BLaER1 treated with 17β-estradiol and CSF1 and Interleukin-3, amounts not matched to agents 10 nM and 100 nM (cell line): ENCODE measurements around the gene KRTAP1-3.
"Not testable (repeated sequence)": the region's sequence is repeated elsewhere in the genome, so short reads cannot be mapped to it uniquely, and the experiment has no call there.

ENCODE experiments used
- H3K27ac ChIP-seq, 11 experiments: shearing (Covaris generic); formaldehyde crosslinking; 2 replicates each; pipeline ENCODE4 v1.8.1; 2022
- H3K27me3 ChIP-seq, 11 experiments: shearing (Covaris generic); formaldehyde crosslinking; 2 replicates each; pipeline ENCODE4 v1.8.1; 2022
- H3K36me3 ChIP-seq, 11 experiments: shearing (Covaris generic); formaldehyde crosslinking; 2 replicates each; pipeline ENCODE4 v1.8.1; 2022
- H3K4me1 ChIP-seq, 10 experiments: shearing (Covaris generic); formaldehyde crosslinking; 2 replicates each; pipeline ENCODE4 v1.8.1; 2022
- H3K4me2 ChIP-seq, 11 experiments: shearing (Covaris generic); formaldehyde crosslinking; 2 replicates each; pipeline ENCODE4 v1.8.1; 2022
- H3K4me3 ChIP-seq, 10 experiments: shearing (Covaris generic); formaldehyde crosslinking; 2 replicates each; pipeline ENCODE4 v1.8.1; 2022
- H3K9ac ChIP-seq, 11 experiments: shearing (Covaris generic); formaldehyde crosslinking; 2 replicates each; pipeline ENCODE4 v1.8.1; 2022
- H3K9me3 ChIP-seq, 11 experiments: shearing (Covaris generic); formaldehyde crosslinking; replicated peaks in 1 of 11; 2 replicates each; pipeline ENCODE4 v1.8.1; 2022
- H4K20me1 ChIP-seq, 11 experiments: shearing (Covaris generic); formaldehyde crosslinking; 2 replicates each; pipeline ENCODE4 v1.8.1; 2022
- Cebpa-rat ChIP-seq, 11 experiments: shearing (Covaris generic); IDR thresholded peaks; 2 replicates each; pipeline ENCODE4 v1.8.1; 2022

The KRTAP1-3 gene

DNA sequence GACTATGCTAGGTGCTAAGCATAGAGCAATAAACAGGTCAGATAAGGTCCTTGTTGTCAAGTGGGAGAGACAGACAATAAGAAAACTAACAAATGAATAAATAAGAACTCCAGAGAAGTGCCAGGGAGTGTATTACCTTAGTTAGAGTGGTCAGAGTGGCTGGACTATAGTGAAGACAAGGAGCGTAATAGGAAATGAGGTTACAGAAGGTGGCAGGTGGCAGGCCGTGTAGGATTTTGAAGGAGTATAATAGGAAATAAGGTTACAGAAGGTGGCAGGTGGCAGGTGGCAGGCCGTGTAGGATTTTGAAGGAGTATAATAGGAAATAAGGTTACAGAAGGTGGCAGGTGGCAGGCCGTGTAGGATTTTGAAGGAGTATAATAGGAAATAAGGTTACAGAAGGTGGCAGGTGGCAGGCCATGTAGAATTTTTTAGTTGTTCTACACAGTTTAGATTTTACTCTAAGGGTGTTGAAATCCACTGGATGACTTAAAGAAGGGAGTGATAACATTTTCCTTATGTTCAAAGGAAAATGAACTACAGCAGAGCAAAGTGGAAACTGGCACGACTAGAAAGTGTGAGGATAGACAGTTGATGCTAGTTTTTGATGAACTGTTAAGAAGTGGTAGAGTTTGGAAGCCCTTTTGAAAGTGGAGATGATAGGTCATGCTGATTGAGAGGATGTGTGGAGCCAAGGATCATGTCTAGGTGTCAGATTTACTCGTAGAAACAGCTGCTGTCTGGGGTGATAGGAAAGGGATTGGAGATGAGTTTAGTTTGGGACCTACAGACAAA is 22.2 kb downstream of the KRTAP1-3 start:
- Histone ChIP-seq H3K4me3 (no peak overlapping the region), H3K4me2 (no peak overlapping the region), H3K27ac (no peak overlapping the region), H3K9ac (no peak overlapping the region), H4K20me1 (no peaks in the 10 kb centered on the region), H3K27me3 (no peaks in the 10 kb centered on the region), H3K4me1 (no peaks in the 10 kb centered on the region), H3K36me3 (no peaks in the 10 kb centered on the region), H3K9me3 (no peaks in the 10 kb centered on the region)
- TF ChIP-seq Cebpa-rat (IDR thresholded peaks at IDR 0.05), result no peak

DNA sequence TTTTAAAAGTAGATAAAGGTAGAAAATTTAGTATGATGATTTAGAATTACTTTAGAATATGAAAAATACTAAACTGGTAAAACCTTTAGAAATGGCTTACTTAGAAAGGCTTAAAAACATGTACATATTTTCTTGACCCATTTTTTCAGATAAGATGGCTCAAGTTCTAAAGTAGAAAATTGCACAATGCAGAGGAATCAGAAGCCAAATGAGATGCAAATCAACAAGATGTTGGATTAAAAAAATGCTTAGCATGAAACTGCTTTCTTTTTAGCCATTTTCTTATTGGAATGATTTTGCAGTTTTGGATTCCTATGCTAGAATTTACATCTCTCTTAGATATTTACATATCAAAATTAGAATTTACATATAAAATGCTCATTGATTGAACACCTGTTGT is 24.2 kb downstream of the KRTAP1-3 start:
- TF ChIP-seq Cebpa-rat (IDR thresholded peaks at IDR 0.05), result no peak

DNA sequence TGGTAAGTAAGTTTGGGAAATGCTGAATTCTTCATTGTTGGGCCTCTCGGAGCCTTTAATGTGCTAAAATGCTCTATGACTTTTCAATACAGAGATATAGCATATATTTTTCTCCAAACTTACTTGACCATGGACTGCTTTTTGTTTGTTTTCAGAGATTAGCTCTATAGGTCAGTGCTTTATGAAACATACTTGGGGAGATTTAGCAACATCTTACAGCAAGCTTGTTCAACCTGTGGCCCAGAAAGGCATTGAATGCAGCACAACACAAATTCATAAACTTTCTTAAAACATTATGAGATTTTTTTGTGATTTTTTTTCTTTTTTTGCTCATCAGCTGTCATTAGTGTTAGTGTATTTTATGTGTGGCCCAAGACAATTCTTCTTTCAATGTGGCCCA is 24.7 kb downstream of the KRTAP1-3 start:
- H3K4me1 ChIP-seq, result no peaks in the 10 kb centered on the region
- no peak overlapping the region for H3K4me3 ChIP-seq
- H3K27me3 ChIP-seq, result no peaks in the 10 kb centered on the region
- H3K9ac ChIP-seq, result no peak overlapping the region
- no peaks in the 10 kb centered on the region for H3K36me3 ChIP-seq
- TF ChIP-seq Cebpa-rat (IDR thresholded peaks at IDR 0.05), result no peak
- H3K27ac ChIP-seq, result no peak overlapping the region
- H3K4me2 ChIP-seq, result no peak overlapping the region
- no peaks in the 10 kb centered on the region for H4K20me1 ChIP-seq
- no peaks in the 10 kb centered on the region for H3K9me3 ChIP-seq

More for the DNA sequence above, 24.2 kb downstream of the KRTAP1-3 start:
- no peak overlapping the region for H3K4me2 ChIP-seq
- no peak overlapping the region for H3K27ac ChIP-seq
- no peaks in the 10 kb centered on the region for H4K20me1 ChIP-seq
- no peaks in the 10 kb centered on the region for H3K4me1 ChIP-seq
- H3K27me3 ChIP-seq, result no peaks in the 10 kb centered on the region
- H3K9me3 ChIP-seq, result no peaks in the 10 kb centered on the region
- H3K9ac ChIP-seq, result no peak overlapping the region
- H3K4me3 ChIP-seq, result no peak overlapping the region
- H3K36me3 ChIP-seq, result no peaks in the 10 kb centered on the region

DNA sequence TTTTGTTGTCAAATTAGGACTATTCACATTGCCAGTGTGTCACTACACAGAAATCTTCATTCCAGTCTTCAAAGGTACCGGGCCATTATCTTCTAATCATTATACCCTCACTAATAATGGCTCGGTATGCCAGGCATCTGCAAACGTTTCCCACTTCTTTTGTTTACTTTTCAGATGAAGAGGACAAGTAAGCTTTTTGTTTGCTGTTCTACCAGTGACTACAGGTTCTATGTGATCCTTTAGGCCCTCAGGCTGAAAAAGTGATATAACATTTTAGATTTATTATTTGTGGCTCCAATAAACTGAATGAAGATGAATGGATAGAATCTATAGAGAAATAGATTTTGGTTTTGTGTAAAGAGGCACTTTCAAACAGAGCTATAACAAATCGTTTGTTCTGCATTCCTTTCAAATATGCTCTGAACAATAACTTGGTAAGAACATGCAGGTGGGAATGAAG is 25.3 kb downstream of the KRTAP1-3 start:
- no peak overlapping the region for H3K9ac ChIP-seq
- no peaks in the 10 kb centered on the region for H3K36me3 ChIP-seq
- no peak overlapping the region for H3K4me2 ChIP-seq
- H3K27ac ChIP-seq, result no peak overlapping the region
- no peaks in the 10 kb centered on the region for H3K4me1 ChIP-seq
- H4K20me1 ChIP-seq, result no peaks in the 10 kb centered on the region
- no peaks in the 10 kb centered on the region for H3K27me3 ChIP-seq
- H3K4me3 ChIP-seq, result no peak overlapping the region
- no peaks in the 10 kb centered on the region for H3K9me3 ChIP-seq
- no peak for TF ChIP-seq Cebpa-rat (IDR thresholded peaks at IDR 0.05)

DNA sequence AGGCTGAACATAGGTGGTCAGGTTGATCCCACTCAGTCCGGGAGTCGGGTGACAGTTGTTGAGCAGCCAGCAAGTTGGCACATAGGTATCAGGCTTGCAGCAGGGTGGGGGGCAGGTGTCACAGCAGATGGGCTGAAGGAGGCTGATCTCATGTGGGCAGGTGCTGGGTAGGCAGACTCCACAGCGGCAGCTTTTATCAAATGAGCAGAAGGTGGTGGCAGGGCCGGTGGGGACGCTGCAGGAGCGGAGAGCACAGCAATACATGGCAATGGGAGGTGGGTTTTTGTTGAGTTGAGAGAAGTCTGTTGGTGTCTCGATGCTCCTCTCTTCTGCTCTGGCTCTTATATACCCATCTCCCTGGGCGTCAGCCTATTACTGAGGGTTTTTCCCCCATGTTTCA is 25.9 kb downstream of the KRTAP1-3 start, which contains the start of gene KRTAP3-1:
Gene KRTAP3-1, minus strand, starts transcription at position 318 of the 400 bp plus-strand sequence. Its CDS starts 54 bp downstream, at position 264.
- Histone ChIP-seq H3K36me3 (no peaks in the 10 kb centered on the region), H3K27me3 (no peaks in the 10 kb centered on the region), H3K9me3 (no peaks in the 10 kb centered on the region), H3K4me1 (no peaks in the 10 kb centered on the region), H3K4me2 (no peak within 1 kb of the TSS), H3K27ac (no peak within 1 kb of the TSS), H3K4me3 (no peak within 1 kb of the TSS), H4K20me1 (no peaks in the 10 kb centered on the region), H3K9ac (no peak within 1 kb of the TSS)
- TF ChIP-seq Cebpa-rat (IDR thresholded peaks at IDR 0.05), result no peak

DNA sequence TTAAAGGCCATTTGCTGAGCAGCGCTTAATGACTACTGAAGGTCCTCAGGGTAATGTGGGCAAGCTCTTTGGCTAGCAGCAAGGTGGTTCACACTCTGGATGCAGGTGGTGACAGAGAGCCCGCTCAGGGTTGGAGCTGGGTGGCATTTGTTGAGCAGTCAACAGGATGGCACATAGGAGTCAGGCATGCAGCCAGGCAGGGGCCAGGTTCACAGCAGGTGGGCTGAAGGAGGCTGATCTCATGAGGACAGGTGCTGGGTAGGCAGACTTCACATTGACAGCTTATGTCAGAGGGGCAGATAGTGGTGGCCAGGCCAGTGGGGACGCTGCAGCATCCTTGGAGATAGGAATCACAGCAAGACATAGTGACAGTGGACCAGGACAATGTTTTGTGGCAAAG is 30.3 kb downstream of the KRTAP1-3 start:
- H4K20me1 ChIP-seq, result no peaks in the 10 kb centered on the region
- H3K9ac ChIP-seq, result no peak overlapping the region
- H3K9me3 ChIP-seq, result 0 out of 22 replicates have a peak, but pooled peaks cover 0 to 9% (median 0%) of the 10 kb centered on the region in 11 experiments
- no peaks in the 10 kb centered on the region for H3K36me3 ChIP-seq
- no peaks in the 10 kb centered on the region for H3K4me1 ChIP-seq
- no peaks in the 10 kb centered on the region for H3K27me3 ChIP-seq
- H3K4me3 ChIP-seq, result no peak overlapping the region
- H3K27ac ChIP-seq, result no peak overlapping the region
- no peak overlapping the region for H3K4me2 ChIP-seq
- TF ChIP-seq Cebpa-rat (IDR thresholded peaks at IDR 0.05), result no peak

DNA sequence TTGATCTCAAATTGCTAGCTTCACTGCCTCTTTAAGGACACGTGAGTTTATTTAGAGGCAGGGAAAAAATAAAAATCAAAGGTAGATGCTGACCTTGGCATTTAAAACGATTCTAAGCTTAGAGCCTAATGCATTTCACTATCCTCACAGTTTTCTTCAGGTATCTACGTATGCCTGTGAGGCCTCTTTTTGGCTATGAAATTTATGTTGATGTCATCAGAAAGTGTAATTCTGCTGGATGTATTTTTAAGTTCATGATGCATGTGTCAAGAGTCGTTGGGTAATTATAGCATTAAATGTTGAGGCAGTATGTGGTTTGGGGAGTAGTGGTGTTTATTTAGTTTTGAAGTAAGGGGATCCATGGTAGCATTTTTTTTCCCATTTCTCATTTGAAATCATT is 30.7 kb downstream of the KRTAP1-3 start:
- no peak for TF ChIP-seq Cebpa-rat (IDR thresholded peaks at IDR 0.05)
- H3K36me3 ChIP-seq, result no peaks in the 10 kb centered on the region
- no peak overlapping the region for H3K9ac ChIP-seq

DNA sequence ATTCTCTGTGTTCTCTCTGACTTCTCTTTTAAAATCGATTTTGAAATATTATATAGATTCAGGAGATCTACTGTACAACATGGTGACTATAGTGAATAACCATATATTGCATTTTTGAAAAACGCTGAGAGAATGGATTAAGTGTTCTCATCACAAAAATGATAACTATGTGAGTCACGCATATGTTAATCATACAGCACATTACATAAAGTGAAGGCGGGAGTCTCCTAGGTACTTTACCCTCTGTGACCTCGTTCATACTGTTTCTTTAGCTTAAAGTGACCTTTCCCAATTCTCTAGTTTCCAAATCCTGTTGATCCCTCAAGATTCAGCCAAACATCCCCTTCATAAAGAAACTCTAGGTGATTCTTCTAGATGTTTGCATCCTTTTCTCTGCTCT is 31.9 kb downstream of the KRTAP1-3 start:
- no peak for TF ChIP-seq Cebpa-rat (IDR thresholded peaks at IDR 0.05)
- no peak overlapping the region for H3K27ac ChIP-seq
- no peaks in the 10 kb centered on the region for H4K20me1 ChIP-seq
- no peak overlapping the region for H3K9ac ChIP-seq
- H3K4me1 ChIP-seq, result no peaks in the 10 kb centered on the region
- H3K4me3 ChIP-seq, result no peak overlapping the region
- H3K9me3 ChIP-seq, result 0 out of 22 replicates have a peak, but pooled peaks cover 0 to 9% (median 0%) of the 10 kb centered on the region in 11 experiments
- H3K4me2 ChIP-seq, result no peak overlapping the region
- no peaks in the 10 kb centered on the region for H3K27me3 ChIP-seq
- no peaks in the 10 kb centered on the region for H3K36me3 ChIP-seq

More for the DNA sequence above, 30.7 kb downstream of the KRTAP1-3 start:
- Histone ChIP-seq H3K4me2 (no peak overlapping the region), H3K4me3 (no peak overlapping the region), H4K20me1 (no peaks in the 10 kb centered on the region), H3K27me3 (no peaks in the 10 kb centered on the region), H3K27ac (no peak overlapping the region), H3K4me1 (no peaks in the 10 kb centered on the region), H3K9me3 (0 out of 22 replicates have a peak, but pooled peaks cover 0 to 9% (median 0%) of the 10 kb centered on the region in 11 experiments)

DNA sequence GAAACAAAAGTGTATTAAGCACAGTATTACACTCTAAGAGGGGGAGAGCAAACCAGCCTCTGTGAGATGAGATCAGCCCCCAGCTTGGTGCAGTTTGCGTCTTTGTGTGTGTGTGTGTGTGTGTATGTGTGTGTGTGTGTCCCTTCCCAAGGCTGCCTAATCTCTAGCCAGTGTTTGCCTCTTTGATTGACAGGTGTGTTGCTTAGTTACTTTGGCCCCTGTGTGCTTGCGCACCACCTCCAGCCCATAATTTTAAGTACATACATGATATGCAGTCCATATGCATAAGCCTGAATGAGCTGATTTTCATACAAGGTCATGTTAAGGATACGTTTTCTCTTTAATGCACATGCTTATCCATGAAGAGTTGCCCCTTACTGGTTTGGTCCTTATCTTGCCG is 32.9 kb downstream of the KRTAP1-3 start:
- Histone ChIP-seq H3K4me3 (no peak overlapping the region), H3K36me3 (no peaks in the 10 kb centered on the region), H3K4me1 (no peaks in the 10 kb centered on the region), H3K27me3 (no peaks in the 10 kb centered on the region), H4K20me1 (no peaks in the 10 kb centered on the region), H3K9ac (no peak overlapping the region), H3K9me3 (0 out of 22 replicates have a peak, but pooled peaks cover 0 to 9% (median 0%) of the 10 kb centered on the region in 11 experiments), H3K4me2 (no peak overlapping the region), H3K27ac (no peak overlapping the region)
- no peak for TF ChIP-seq Cebpa-rat (IDR thresholded peaks at IDR 0.05)

DNA sequence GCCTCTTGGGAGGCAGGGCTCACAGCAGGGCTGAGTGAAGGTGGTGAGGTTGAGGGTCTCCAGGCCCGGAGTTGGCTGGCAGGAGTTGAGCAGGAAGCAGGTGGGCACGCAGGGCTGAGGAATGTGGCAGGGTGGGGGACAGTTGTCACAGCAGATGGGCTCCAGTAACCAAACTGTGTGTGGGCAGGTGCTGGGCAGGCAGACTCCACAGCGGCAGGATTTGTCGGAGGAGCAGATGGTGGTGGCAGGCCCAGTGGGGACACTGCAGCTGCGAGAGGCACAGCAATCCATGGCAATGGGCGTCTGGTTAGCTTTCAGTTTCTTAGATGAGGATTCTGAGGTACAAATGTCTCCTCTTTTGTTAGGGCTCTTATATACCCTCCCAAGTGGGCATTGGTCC is 35.1 kb downstream of the KRTAP1-3 start, which contains the start of gene KRTAP3-2:
Gene KRTAP3-2, minus strand, starts transcription at position 344 of the 400 bp plus-strand sequence. Its CDS starts 53 bp downstream, at position 291.
- not testable (repeated sequence) for H3K4me3 ChIP-seq, H3K36me3 ChIP-seq, H3K27me3 ChIP-seq, H3K4me2 ChIP-seq, H3K27ac ChIP-seq, H3K4me1 ChIP-seq, H3K9ac ChIP-seq, H4K20me1 ChIP-seq, H3K9me3 ChIP-seq
